ENCODE results near the gene FBXW5. TPM values are rescaled to one million over a fixed set of nuclear protein-coding genes. Genes with fewer than 3 reads are reported as not detected.

The FBXW5 gene
- polyA plus RNA-seq, 3 donors: 85.3 to 117 (median 92.7) TPM

DNA sequence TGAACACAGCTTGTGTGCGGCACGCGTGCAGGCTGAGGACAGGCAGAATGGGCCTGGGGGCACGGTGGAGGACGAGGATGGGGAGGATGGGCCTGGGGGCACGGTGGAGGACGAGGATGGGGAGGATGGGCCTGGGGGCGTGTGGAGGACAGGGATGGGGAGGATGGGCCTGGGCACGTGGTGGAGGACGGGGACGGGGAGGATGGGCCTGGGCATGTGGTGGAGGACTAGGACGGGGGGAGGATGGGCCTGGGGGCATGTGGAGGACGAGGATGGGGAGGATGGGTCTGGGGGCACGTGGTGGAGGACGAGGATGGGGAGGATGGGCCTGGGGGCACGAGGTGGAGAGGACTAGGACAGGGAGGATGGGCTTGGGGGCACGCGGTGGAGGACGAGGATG, 22.0 kb downstream of the FBXW5 start:
- H3K9me3 ChIP-seq (replicated peaks in 1 of 2; ENCODE audit: control insufficient read depth in 1 of 2, insufficient read depth in 1 of 2, low read length in 2 of 2): no peaks in the 10 kb centered on the region
- no peak overlapping the region for H3K27ac ChIP-seq (ENCODE audit: low read depth in 1 of 2, low read length in 2 of 2)
- H3K36me3 ChIP-seq (replicated peaks in 1 of 2; ENCODE audit: control insufficient read depth in 1 of 2, insufficient read depth in 2 of 2, low read length in 2 of 2): peaks cover 40 to 79% of the 10 kb centered on the region in 2 donors
- H3K4me1 ChIP-seq (ENCODE audit: control insufficient read depth in 1 of 2, insufficient read depth in 2 of 2, low read length in 2 of 2): no peaks in the 10 kb centered on the region
- H3K79me2 ChIP-seq (ENCODE audit: insufficient read depth, low read length): no peaks in the 10 kb centered on the region
- DNase-seq: no peak
- Mint-ChIP-seq H3K4me1 (no peaks in the 10 kb centered on the region), H3K4me3 (no peak overlapping the region), H3K27me3 (ENCODE audit: low read depth in 3 of 3) (peaks cover 0 to 1% (median 0%) of the 10 kb centered on the region in 3 donors), H3K9me3 (peaks cover 0 to 2% (median 0%) of the 10 kb centered on the region in 7 donors), H3K36me3 (peaks cover 42 to 74% of the 10 kb centered on the region in 2 donors), H3K27ac (no peak overlapping the region)
- no peaks in the 10 kb centered on the region for H3K27me3 ChIP-seq (ENCODE audit: control insufficient read depth in 2 of 2, insufficient read depth in 2 of 2, low read length in 2 of 2)
- no peak overlapping the region for H2AFZ ChIP-seq (ENCODE audit: insufficient read depth, low read depth, low read length, poor library complexity, severe bottlenecking)
- WGBS (ENCODE audit: insufficient coverage): 94% methylated on average over 18 of the region's 19 CpGs
- H3K9ac ChIP-seq (ENCODE audit: insufficient read depth, low read length, poor library complexity, severe bottlenecking): no peak overlapping the region
- H4K20me1 ChIP-seq (ENCODE audit: insufficient read depth, low read length): no peaks in the 10 kb centered on the region
- intact Hi-C loops (cut with micrococcal nuclease): no loop called here
- H3K4me3 ChIP-seq (replicated peaks in 1 of 3; ENCODE audit: low read depth in 2 of 3, low read length in 3 of 3): no peak overlapping the region
- H3K4me2 ChIP-seq (replicated peaks; ENCODE audit: extremely low read depth, low read length, poor library complexity, severe bottlenecking): no peak overlapping the region
- TF ChIP-seq, protein P1, sequence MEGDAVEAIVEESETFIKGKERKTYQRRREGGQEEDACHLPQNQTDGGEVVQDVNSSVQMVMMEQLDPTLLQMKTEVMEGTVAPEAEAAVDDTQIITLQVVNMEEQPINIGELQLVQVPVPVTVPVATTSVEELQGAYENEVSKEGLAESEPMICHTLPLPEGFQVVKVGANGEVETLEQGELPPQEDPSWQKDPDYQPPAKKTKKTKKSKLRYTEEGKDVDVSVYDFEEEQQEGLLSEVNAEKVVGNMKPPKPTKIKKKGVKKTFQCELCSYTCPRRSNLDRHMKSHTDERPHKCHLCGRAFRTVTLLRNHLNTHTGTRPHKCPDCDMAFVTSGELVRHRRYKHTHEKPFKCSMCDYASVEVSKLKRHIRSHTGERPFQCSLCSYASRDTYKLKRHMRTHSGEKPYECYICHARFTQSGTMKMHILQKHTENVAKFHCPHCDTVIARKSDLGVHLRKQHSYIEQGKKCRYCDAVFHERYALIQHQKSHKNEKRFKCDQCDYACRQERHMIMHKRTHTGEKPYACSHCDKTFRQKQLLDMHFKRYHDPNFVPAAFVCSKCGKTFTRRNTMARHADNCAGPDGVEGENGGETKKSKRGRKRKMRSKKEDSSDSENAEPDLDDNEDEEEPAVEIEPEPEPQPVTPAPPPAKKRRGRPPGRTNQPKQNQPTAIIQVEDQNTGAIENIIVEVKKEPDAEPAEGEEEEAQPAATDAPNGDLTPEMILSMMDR (IDR thresholded peaks at IDR 0.05): no peak

DNA sequence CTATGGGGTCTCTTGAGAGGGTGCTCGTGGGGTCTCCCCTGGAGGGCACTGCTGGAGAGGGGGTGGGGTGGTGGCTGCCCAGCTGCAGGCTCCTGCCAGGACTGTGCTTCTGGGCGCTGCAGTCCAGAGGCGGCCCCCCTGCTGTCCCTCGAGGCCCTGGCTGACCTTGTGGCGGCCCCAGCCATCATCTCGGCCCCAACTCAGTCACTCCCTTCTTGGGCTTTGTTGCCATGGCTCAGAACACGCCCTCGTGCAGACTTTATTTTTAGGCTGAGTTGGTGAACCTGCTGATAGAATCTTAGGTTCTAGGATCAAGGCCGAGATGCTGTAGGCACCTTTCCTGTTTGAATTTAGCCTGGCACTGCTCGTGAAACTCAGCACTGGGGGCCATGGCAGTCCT, 22.8 kb downstream of the FBXW5 start:
- TF ChIP-seq, protein P1 (IDR thresholded peaks at IDR 0.05): no peak
- Mint-ChIP-seq H3K9me3 (peaks cover 0 to 2% (median 0%) of the 10 kb centered on the region in 7 donors), H3K27ac (no peak overlapping the region), H3K4me3 (no peak overlapping the region), H3K4me1 (no peaks in the 10 kb centered on the region), H3K27me3 (ENCODE audit: low read depth in 3 of 3) (peaks cover 0 to 1% (median 0%) of the 10 kb centered on the region in 3 donors), H3K36me3 (peaks cover 47 to 78% of the 10 kb centered on the region in 2 donors)
- Histone ChIP-seq H3K36me3 (replicated peaks in 1 of 2; ENCODE audit: control insufficient read depth in 1 of 2, insufficient read depth in 2 of 2, low read length in 2 of 2) (peaks cover 47 to 79% of the 10 kb centered on the region in 2 donors), H3K27ac (ENCODE audit: low read depth in 1 of 2, low read length in 2 of 2) (no peak overlapping the region), H3K4me2 (replicated peaks; ENCODE audit: extremely low read depth, low read length, poor library complexity, severe bottlenecking) (no peak overlapping the region), H3K27me3 (ENCODE audit: control insufficient read depth in 2 of 2, insufficient read depth in 2 of 2, low read length in 2 of 2) (no peaks in the 10 kb centered on the region), H3K9me3 (replicated peaks in 1 of 2; ENCODE audit: control insufficient read depth in 1 of 2, insufficient read depth in 1 of 2, low read length in 2 of 2) (no peaks in the 10 kb centered on the region), H3K4me1 (ENCODE audit: control insufficient read depth in 1 of 2, insufficient read depth in 2 of 2, low read length in 2 of 2) (no peaks in the 10 kb centered on the region), H3K4me3 (replicated peaks in 1 of 3; ENCODE audit: low read depth in 2 of 3, low read length in 3 of 3) (no peak overlapping the region), H2AFZ (ENCODE audit: insufficient read depth, low read depth, low read length, poor library complexity, severe bottlenecking) (no peak overlapping the region), H3K79me2 (ENCODE audit: insufficient read depth, low read length) (no peaks in the 10 kb centered on the region), H4K20me1 (ENCODE audit: insufficient read depth, low read length) (no peaks in the 10 kb centered on the region), H3K9ac (ENCODE audit: insufficient read depth, low read length, poor library complexity, severe bottlenecking) (no peak overlapping the region)
- intact Hi-C loops (cut with micrococcal nuclease): no loop called here
- no peak for DNase-seq
- WGBS (ENCODE audit: insufficient coverage): 96% methylated on average over 8 of the region's 10 CpGs
